Prostate gland (tissue), 2 donors: ENCODE measurements around the gene PKP3. TPM values are rescaled to one million over a fixed set of nuclear protein-coding genes. Genes with fewer than 3 reads are reported as not detected.
"Not testable (repeated sequence)": the region's sequence is repeated elsewhere in the genome, so short reads cannot be mapped to it uniquely, and the experiment has no call there.

Experiments
- DNase-seq: peaks from one replicate; pipeline ENCODE4 v3.0.0-alpha.2; 2019; ENCODE audit warnings: low spot score
- H3K27ac ChIP-seq, 2 donors: fragments of 200-600 bp; sonication (generic); 2 replicates each; pipeline ENCODE4 v1.5.1; 2017 to 2019
- H3K27me3 ChIP-seq: fragments of 200-600 bp; sonication (generic); replicated peaks from 2 replicates; pipeline ENCODE4 v1.5.1; 2019; ENCODE audit not compliant: insufficient read depth
- H3K36me3 ChIP-seq, 2 donors: fragments of 200-600 bp; sonication (generic); 1 replicate in 1 of 2; 2 replicates in 1 of 2; pipeline versions ENCODE4 v1.5.1 to v1.8.1; 2017 to 2019
- H3K4me1 ChIP-seq: fragments of 200-600 bp; sonication (generic); replicated peaks from 2 replicates; pipeline ENCODE4 v1.5.1; 2019
- H3K4me3 ChIP-seq, 2 donors: fragments of 200-600 bp; sonication (generic); 2 replicates each; pipeline ENCODE4 v1.5.1; 2017 to 2019
- H3K9me3 ChIP-seq: fragments of 200-600 bp; sonication (generic); 2 replicates; pipeline ENCODE4 v1.5.1; 2017
- POLR2A ChIP-seq: fragments of 450-650 bp; IDR thresholded peaks from one replicate; pipeline ENCODE4 v1.6.1; 2016; ENCODE audit warnings: antibody characterized with exemption, mild to moderate bottlenecking
- POLR2AphosphoS5 ChIP-seq: sonication (generic); formaldehyde crosslinking; IDR thresholded peaks from one replicate; pipeline ENCODE4 v1.6.1; 2017; ENCODE audit warnings: antibody characterized with exemption
- WGBS: methylation state at CpG from one replicate; pipeline ENCODE4 v1.1.5; 2018; 5-methylcytosine and 5-hydroxymethylcytosine counted together
- intact Hi-C: fragments of 100-400 bp; cut with DNase I; formaldehyde crosslinking; loops from one replicate; pipeline ENCODE4 v1.14.2; 2022
- total RNA-seq, 2 donors: library from RNA; depleted of rRNA; stranded (reverse); fragments of >200 nt; gene quantifications; one replicate each; pipeline ENCODE4 v1.1.0, GENCODE V29; 2016
- TF ChIP-seq, protein P1 (sequence below), 4 experiments: fragments of 200-600 bp in 2 of 4; fragments of 450-650 bp in 2 of 4; sonication (generic) in 2 of 4; IDR thresholded peaks; 1 replicate in 3 of 4; 2 replicates in 1 of 4; pipeline ENCODE4 v1.5.1; 2016 to 2019; ENCODE audit warnings: antibody characterized with exemption in 4 of 4, mild to moderate bottlenecking in 2 of 4, moderate library complexity in 2 of 4

PKP3 gene
- total RNA-seq, 2 donors from 2014 or later = 58.6 to 88.4 TPM

DNA sequence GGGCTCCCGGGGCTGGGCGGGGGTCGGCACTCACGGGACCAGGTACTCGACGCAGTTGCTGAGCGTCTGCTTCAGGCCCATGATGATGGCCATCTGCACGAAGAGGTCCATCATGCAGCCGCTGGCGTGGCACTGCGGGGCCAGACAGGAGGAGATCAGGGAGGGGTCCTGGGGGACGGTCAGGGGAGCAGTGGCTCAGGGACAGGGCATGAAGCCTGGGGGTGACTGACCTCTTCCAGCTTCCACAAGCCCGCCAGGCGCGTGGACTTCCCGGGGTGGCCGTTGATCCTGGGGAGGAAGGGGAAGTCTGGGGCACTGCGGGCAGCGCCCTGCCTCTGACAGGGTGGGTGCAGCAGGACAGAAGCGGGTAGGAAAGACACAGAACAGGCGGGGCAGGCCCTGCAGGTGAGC lies 26.9 kb downstream of the PKP3 start:
- H3K27ac ChIP-seq = no peak overlapping the region

DNA sequence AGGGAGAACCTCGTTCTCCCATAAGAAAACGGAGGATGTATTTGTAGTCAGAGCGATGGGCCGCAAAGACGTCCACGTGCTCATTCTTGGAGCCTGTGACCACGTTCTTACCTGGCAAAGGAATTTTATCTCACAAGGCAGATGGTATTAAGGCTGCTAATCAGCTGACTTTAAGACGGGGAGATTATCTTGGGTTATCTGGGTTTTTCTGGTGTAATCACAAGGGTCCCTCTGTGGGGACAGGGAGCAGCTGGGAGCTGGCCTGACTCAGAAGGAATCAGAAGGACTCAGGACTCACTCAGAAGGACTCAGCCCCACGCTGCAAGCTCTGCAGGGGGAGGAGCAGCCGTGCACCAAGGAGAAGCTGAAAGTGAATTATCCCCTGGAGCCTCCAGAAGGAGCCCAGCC lies 28.2 kb downstream of the PKP3 start:
- no peak for DNase-seq
- Histone ChIP-seq H3K9me3 (no peaks in the 10 kb centered on the region), H3K27ac (no peak overlapping the region), H3K4me1 (no peaks in the 10 kb centered on the region), H3K27me3 (no peaks in the 10 kb centered on the region), H3K36me3 (no peaks in the 10 kb centered on the region), H3K4me3 (no peak overlapping the region)
- intact Hi-C loops = no loop called here
- TF ChIP-seq POLR2AphosphoS5 (no peak), POLR2A (no peak)
- TF ChIP-seq, protein P1, sequence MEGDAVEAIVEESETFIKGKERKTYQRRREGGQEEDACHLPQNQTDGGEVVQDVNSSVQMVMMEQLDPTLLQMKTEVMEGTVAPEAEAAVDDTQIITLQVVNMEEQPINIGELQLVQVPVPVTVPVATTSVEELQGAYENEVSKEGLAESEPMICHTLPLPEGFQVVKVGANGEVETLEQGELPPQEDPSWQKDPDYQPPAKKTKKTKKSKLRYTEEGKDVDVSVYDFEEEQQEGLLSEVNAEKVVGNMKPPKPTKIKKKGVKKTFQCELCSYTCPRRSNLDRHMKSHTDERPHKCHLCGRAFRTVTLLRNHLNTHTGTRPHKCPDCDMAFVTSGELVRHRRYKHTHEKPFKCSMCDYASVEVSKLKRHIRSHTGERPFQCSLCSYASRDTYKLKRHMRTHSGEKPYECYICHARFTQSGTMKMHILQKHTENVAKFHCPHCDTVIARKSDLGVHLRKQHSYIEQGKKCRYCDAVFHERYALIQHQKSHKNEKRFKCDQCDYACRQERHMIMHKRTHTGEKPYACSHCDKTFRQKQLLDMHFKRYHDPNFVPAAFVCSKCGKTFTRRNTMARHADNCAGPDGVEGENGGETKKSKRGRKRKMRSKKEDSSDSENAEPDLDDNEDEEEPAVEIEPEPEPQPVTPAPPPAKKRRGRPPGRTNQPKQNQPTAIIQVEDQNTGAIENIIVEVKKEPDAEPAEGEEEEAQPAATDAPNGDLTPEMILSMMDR (IDR thresholded peaks at IDR 0.05) = no peak
- WGBS = 85% methylated on average over 10 of the region's 10 CpGs

More for the DNA sequence above, 26.9 kb downstream of the PKP3 start:
- intact Hi-C loops = no loop called here
- Histone ChIP-seq H3K4me1 (peaks cover 2% of the 10 kb centered on the region), H3K36me3 (no peaks in the 10 kb centered on the region), H3K4me3 (no peak overlapping the region), H3K9me3 (no peaks in the 10 kb centered on the region), H3K27me3 (no peaks in the 10 kb centered on the region)
- DNase-seq = no peak
- TF ChIP-seq POLR2AphosphoS5 = no peak
- no peak for TF ChIP-seq POLR2A
- TF ChIP-seq, protein P1 (IDR thresholded peaks at IDR 0.05) = no peak
- WGBS = 91% methylated on average over 20 of the region's 21 CpGs

DNA sequence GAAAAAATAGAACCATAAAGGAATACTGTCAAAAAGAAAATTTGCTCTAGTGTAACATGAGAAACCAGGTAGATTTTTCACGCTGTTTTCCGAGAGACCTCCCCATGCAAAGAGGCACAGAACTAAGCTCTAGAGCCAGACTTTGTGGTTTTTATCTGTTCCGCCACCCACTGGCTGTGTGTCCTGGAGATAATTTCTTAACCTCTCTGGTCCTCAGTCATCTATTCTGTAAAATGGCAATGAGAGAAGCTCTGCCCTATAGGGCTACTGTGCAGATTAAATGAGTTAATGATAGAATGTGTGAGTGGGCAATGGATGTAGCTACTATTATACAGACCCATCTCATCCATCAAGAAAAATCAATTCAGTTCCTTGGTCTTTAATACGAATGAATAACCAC lies 30.2 kb downstream of the PKP3 start:
- intact Hi-C loops = no loop called here
- 90% methylated on average over 4 of the region's 4 CpGs for WGBS
- Histone ChIP-seq H3K36me3 (no peaks in the 10 kb centered on the region), H3K4me3 (no peak overlapping the region), H3K4me1 (no peaks in the 10 kb centered on the region), H3K27me3 (no peaks in the 10 kb centered on the region), H3K9me3 (no peaks in the 10 kb centered on the region), H3K27ac (no peak overlapping the region)
- no peak for TF ChIP-seq POLR2AphosphoS5
- DNase-seq = no peak

DNA sequence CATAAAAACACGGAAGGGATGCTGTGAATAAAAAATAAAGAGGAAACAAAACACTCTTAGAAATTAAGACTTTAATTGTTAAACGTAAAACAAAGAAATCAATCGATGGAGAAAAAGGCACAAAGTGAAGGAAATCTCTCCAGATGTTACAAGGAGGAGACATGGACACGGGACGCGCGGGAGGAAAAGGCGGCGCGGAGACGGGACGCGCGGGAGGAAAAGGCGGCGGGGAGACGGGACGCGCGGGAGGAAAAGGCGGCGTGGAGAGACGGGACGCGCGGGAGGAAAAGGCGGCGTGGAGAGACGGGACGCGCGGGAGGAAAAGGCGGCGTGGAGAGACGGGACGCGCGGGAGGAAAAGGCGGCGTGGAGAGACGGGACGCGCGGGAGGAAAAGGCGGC lies 30.8 kb downstream of the PKP3 start:
- DNase-seq, intact Hi-C loops, H3K9me3 ChIP-seq, H3K4me1 ChIP-seq, H3K27ac ChIP-seq, H3K27me3 ChIP-seq, H3K4me3 ChIP-seq, H3K36me3 ChIP-seq: not testable (repeated sequence)
- 52% methylated on average over 38 of the region's 45 CpGs for WGBS

DNA sequence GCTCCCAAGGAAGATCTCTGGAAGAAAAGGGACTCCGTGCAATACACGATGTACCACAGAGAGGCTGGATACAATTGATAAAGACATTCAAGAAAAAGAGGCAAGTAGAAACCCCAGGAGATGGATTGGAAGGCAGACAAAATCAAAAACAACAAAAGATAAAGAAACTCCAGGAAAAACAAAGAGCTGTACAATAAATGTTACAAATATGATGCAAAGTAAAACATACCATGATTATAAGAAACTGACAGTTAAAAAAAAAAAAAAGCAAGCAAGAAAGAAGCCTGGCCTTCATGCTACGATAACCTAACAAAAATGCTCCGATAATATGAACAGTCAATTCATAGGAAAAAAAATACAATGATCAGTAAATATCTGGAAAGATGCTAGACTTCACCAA lies 31.3 kb downstream of the PKP3 start:
- TF ChIP-seq POLR2A (no peak), POLR2AphosphoS5 (no peak)
- TF ChIP-seq, protein P1 (IDR thresholded peaks at IDR 0.05) = no peak
- intact Hi-C loops = no loop called here
- Histone ChIP-seq H3K36me3 (no peaks in the 10 kb centered on the region), H3K9me3 (no peaks in the 10 kb centered on the region), H3K4me1 (no peaks in the 10 kb centered on the region), H3K27ac (no peak overlapping the region), H3K4me3 (no peak overlapping the region), H3K27me3 (no peaks in the 10 kb centered on the region)
- 78% methylated on average over 4 of the region's 4 CpGs for WGBS
- DNase-seq = no peak

DNA sequence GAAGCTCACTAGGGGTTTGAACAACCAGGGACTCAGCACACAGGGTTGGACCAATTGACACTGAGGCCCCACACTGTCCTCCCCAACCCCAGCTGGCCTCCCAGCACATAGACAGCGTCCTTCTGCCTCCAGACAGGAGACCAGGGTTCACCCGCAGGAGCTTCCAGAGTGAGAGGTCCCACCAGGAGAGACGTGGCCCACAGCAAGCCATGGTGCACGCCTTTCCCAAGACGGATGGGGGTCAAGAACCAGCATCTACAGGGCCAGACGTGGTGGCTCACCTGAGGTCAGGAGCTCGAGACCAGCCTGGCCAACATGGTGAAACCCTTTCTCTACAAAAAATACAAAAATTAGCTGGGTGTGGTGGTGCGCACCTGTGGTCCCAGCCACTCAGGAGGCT lies 32.8 kb downstream of the PKP3 start:
- no peak for DNase-seq
- H3K27ac ChIP-seq = no peak overlapping the region
- WGBS = 94% methylated on average over 5 of the region's 8 CpGs
- no peak overlapping the region for H3K4me3 ChIP-seq
- TF ChIP-seq, protein P1 (IDR thresholded peaks at IDR 0.05) = no peak
- no peak for TF ChIP-seq POLR2AphosphoS5
- no peak for TF ChIP-seq POLR2A
- H3K9me3 ChIP-seq = no peaks in the 10 kb centered on the region
- H3K27me3 ChIP-seq = no peaks in the 10 kb centered on the region
- intact Hi-C loops = no loop called here
- no peaks in the 10 kb centered on the region for H3K4me1 ChIP-seq
- H3K36me3 ChIP-seq = no peaks in the 10 kb centered on the region
